PC-9 (cell line): ENCODE data around the gene LRRC4B. TPM values are rescaled to one million over a fixed set of nuclear protein-coding genes. Genes with fewer than 3 reads are reported as not detected.

Source experiments
- BruUV-seq: library from RNA; stranded (reverse); fragments of 400-500 nt; replicated peaks from 2 replicates; lab custom pipeline; 2021; lab: Mats Ljungman, UMichigan
- CTCF ChIA-PET: fragments of 300-600 bp; sonication (Branson Sonifier 250); formaldehyde crosslinking; loops from one replicate; lab custom pipeline; 2022; ENCODE audit warnings: antibody characterized with exemption; lab: Charles Lee
- POLR2A ChIA-PET: fragments of 300-600 bp; sonication (Branson Sonifier 250); formaldehyde crosslinking; loops from one replicate; lab custom pipeline; 2022; ENCODE audit warnings: antibody characterized with exemption; ENCODE audit not compliant: unreplicated experiment; lab: Charles Lee
- DNase-seq, 2 experiments: peaks; one replicate each; pipeline versions ENCODE4 v3.0.0 to v3.0.0-alpha.2; 2015 to 2022; ENCODE audit warnings: mixed read lengths in 1 of 2
- H2AFZ ChIP-seq: fragments of 200-600 bp; sonication (generic); 2 replicates; pipeline ENCODE4 v1.8.1; 2017; ENCODE audit warnings: antibody characterized with exemption
- H3F3A ChIP-seq: fragments of 200-600 bp; sonication (generic); 2 replicates; pipeline ENCODE4 v1.8.1; 2017; ENCODE audit warnings: antibody characterized with exemption, mild to moderate bottlenecking, low read depth; ENCODE audit not compliant: insufficient read depth
- H3K27ac ChIP-seq: fragments of 200-600 bp; sonication (generic); 2 replicates; pipeline ENCODE4 v1.6.1; 2016; ENCODE audit warnings: mixed run types
- H3K27me3 ChIP-seq: fragments of 200-600 bp; sonication (generic); 2 replicates; pipeline ENCODE4 v1.6.1; 2016; ENCODE audit warnings: low read depth, mixed run types; ENCODE audit not compliant: insufficient read depth
- H3K36me3 ChIP-seq: fragments of 200-600 bp; sonication (generic); 2 replicates; pipeline ENCODE4 v1.6.1; 2016; ENCODE audit warnings: low read depth, mixed run types
- H3K4me1 ChIP-seq: fragments of 200-600 bp; sonication (generic); replicated peaks from 2 replicates; pipeline ENCODE4 v1.6.1; 2016; ENCODE audit warnings: mixed run types; ENCODE audit not compliant: insufficient read depth
- H3K4me2 ChIP-seq: fragments of 200-600 bp; sonication (generic); 2 replicates; pipeline ENCODE4 v1.6.1; 2017; ENCODE audit warnings: mixed run types
- H3K4me3 ChIP-seq: fragments of 200-600 bp; sonication (generic); 2 replicates; pipeline ENCODE4 v1.6.1; 2016; ENCODE audit warnings: mixed run types
- H3K79me2 ChIP-seq: fragments of 200-600 bp; sonication (generic); 2 replicates; pipeline ENCODE4 v1.6.1; 2017; ENCODE audit warnings: low read depth, mixed run types
- H3K9me2 ChIP-seq: fragments of 200-600 bp; sonication (generic); 2 replicates; pipeline ENCODE4 v1.8.1; 2017; ENCODE audit warnings: mild to moderate bottlenecking; ENCODE audit not compliant: insufficient read depth
- H3K9me3 ChIP-seq: fragments of 200-600 bp; sonication (generic); 2 replicates; pipeline ENCODE4 v1.8.1; 2016; ENCODE audit warnings: low read depth; ENCODE audit not compliant: insufficient read depth
- H4K20me1 ChIP-seq: fragments of 200-600 bp; sonication (generic); 2 replicates; pipeline ENCODE4 v1.8.1; 2017; ENCODE audit not compliant: insufficient read depth
- CTCF ChIP-seq: fragments of 200-600 bp; sonication (generic); conservative IDR thresholded peaks from 2 replicates; pipeline ENCODE4 v1.6.1; 2017; ENCODE audit warnings: mixed run types, antibody characterized with exemption, mild to moderate bottlenecking, moderate library complexity
- EZH2 ChIP-seq: fragments of 200-600 bp; sonication (generic); IDR thresholded peaks from 2 replicates; pipeline ENCODE4 v1.8.0; 2017; ENCODE audit warnings: antibody characterized with exemption, low read depth
- intact Hi-C: fragments of 100-400 bp; cut with micrococcal nuclease; formaldehyde crosslinking; loops from one replicate; pipeline ENCODE4 v1.10.0; 2022; ENCODE audit not compliant: unreplicated experiment
- total RNA-seq: library from RNA; stranded (reverse); gene quantifications from 2 replicates; pipeline ENCODE4 v1.2.3, GENCODE V29; 2021

Gene LRRC4B
- total RNA-seq, 1 experiment from 2014 or later, result not detected

GRCh38 chr19:50468818-50469217 is 99.4 kb downstream of the LRRC4B start:
- no peak overlapping the region for H2AFZ ChIP-seq
- ChIA-PET CTCF (no interaction called here), POLR2A (interaction anchor here (0.7 kb wide), 1 partner anchor 18 kb away, joined by 4 read pairs; no protein-coding TSS in a partner anchor)
- intact Hi-C loops, result no loop called here
- no peaks in the 10 kb centered on the region for H4K20me1 ChIP-seq
- DNase-seq, result no peak
- H3K27me3 ChIP-seq, result peaks cover 25% of the 10 kb centered on the region
- H3K9me2 ChIP-seq, result no peaks in the 10 kb centered on the region
- TF ChIP-seq EZH2, result no peak
- TF ChIP-seq CTCF, result no peak
- no peaks in the 10 kb centered on the region for H3K79me2 ChIP-seq
- no peak overlapping the region for H3K27ac ChIP-seq
- no peaks in the 10 kb centered on the region for H3K9me3 ChIP-seq
- H3K4me2 ChIP-seq, result no peak overlapping the region
- no peaks in the 10 kb centered on the region for H3K36me3 ChIP-seq
- no peaks in the 10 kb centered on the region for H3K4me1 ChIP-seq
- no TSS peak for BruUV-seq
- H3K4me3 ChIP-seq, result no peak overlapping the region
- H3F3A ChIP-seq, result peaks cover 19% of the 10 kb centered on the region

GRCh38 chr19:50467566-50467965 is 100.7 kb downstream of the LRRC4B start:
- Histone ChIP-seq H3K9me2 (no peaks in the 10 kb centered on the region), H3K79me2 (no peaks in the 10 kb centered on the region), H3K4me3 (no peak overlapping the region), H3K36me3 (no peaks in the 10 kb centered on the region), H3K27ac (no peak overlapping the region), H3K9me3 (no peaks in the 10 kb centered on the region), H4K20me1 (no peaks in the 10 kb centered on the region), H3K27me3 (peaks cover 25% of the 10 kb centered on the region), H3K4me1 (no peaks in the 10 kb centered on the region), H3F3A (peaks cover 12% of the 10 kb centered on the region), H2AFZ (no peak overlapping the region), H3K4me2 (no peak overlapping the region)
- no TSS peak for BruUV-seq
- intact Hi-C loops, result no loop called here
- ChIA-PET POLR2A (no interaction called here), CTCF (no interaction called here)
- TF ChIP-seq CTCF (no peak), EZH2 (no peak)
- DNase-seq, result no peak

Other genes with a start within 250 kb of the LRRC4B start
- gene KCNC3, start 239.1 kb downstream of the LRRC4B start, total RNA-seq, result 9.0 and 9.4 TPM in 2 replicates
- gene NAPSA, start 202.8 kb downstream of the LRRC4B start, total RNA-seq, result 1.7 and 1.8 TPM in 2 replicates
- 77.5 and 81.7 TPM in 2 replicates for gene NR1H2, start 192.0 kb downstream of the LRRC4B start, total RNA-seq
- gene POLD1, start 184.1 kb downstream of the LRRC4B start, total RNA-seq, result 91.2 and 101 TPM in 2 replicates
- 0.83 TPM in 1 of 2 replicates, not detected in the other for gene SPIB, start 149.5 kb downstream of the LRRC4B start, total RNA-seq
- gene MYBPC2, start 135.5 kb downstream of the LRRC4B start, total RNA-seq, result not detected in 2 replicates
- 118 and 121 TPM in 2 replicates for gene EMC10, start 91.9 kb downstream of the LRRC4B start, total RNA-seq
- gene GARIN5A, start 91.6 kb downstream of the LRRC4B start, total RNA-seq, result 3.7 and 7.3 TPM in 2 replicates
- 44.3 and 56.0 TPM in 2 replicates for gene JOSD2, start 57.2 kb downstream of the LRRC4B start, total RNA-seq
- not detected in 2 replicates for gene ASPDH, start 54.5 kb downstream of the LRRC4B start, total RNA-seq
- not detected in 2 replicates for gene SYT3, start 71.4 kb upstream of the LRRC4B start, total RNA-seq
- gene C19orf81, start 81.0 kb upstream of the LRRC4B start, total RNA-seq, result not detected in 2 replicates
- gene SHANK1, start 151.4 kb upstream of the LRRC4B start, total RNA-seq, result not detected in 2 replicates
- not detected in 2 replicates for gene CLEC11A, start 154.9 kb upstream of the LRRC4B start, total RNA-seq
- not detected in 2 replicates for gene GPR32, start 202.0 kb upstream of the LRRC4B start, total RNA-seq
- not detected in 2 replicates for gene ACP4, start 222.0 kb upstream of the LRRC4B start, total RNA-seq